Measurements from ENCODE around the gene DUSP22.
A peak's percentile ranks its signal among the peaks of the same experiment; 100 is the strongest.

DUSP22 gene

DNA sequence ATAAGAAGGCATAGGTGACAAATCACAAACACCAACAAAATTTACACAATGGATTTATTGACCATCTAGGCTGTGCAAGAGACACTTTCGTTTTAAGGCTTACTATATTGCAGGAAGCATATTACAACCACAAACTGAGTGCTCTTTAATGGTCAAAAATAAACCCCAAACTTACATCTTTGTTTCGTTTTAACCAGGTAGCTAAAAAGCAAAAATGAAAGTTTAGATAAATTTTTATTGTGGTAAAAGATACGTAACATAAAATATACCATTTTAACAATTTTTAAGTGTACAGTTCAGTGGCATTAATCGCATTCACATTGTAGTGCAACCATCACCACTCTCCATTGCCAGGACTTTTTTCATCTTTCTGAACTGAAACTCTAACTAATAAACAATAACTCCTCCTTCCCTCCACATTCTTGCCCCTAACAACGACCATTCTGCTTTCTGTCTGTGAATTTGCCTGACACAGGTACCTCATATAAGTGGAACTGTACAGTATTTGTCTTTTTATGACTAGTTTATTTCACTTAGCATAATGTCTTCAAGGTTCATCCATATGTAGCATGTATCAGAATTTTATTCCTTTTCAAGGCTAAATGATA lies 32.3 kb upstream of the DUSP22 start:
- Mint-ChIP-seq H3K36me3 (ENCODE audit: low read depth) (no peaks in the 10 kb centered on the region), H3K27ac (no peak overlapping the region), H3K4me3 (peak overlapping the region; percentile 47), H3K9me3 (no peaks in the 10 kb centered on the region), H3K27me3 (no peaks in the 10 kb centered on the region), H3K4me1 (ENCODE audit: low read depth) (peaks cover 50% of the 10 kb centered on the region)

DNA sequence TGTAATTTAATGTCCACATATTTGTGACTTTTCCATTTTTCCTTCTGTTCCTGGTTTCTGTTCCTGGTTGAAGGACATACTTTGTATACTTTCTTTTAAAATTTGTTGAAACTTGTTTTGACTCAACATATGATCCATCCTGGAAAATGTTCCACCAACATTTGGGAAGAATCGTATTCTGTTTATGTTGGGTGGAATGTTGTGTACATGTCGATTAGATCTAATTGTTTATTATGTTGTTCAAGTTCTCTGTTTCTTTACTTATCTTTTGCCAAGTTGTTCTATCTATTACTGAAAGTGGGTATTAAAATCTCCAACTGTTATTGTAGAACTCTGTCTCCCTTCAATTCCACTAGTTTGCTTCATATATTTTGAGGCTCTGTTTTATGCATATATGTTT lies 27.7 kb upstream of the DUSP22 start:
- Mint-ChIP-seq H3K36me3 (ENCODE audit: low read depth) (no peaks in the 10 kb centered on the region), H3K27me3 (no peaks in the 10 kb centered on the region), H3K4me3 (no peak overlapping the region), H3K27ac (no peak overlapping the region), H3K9me3 (no peaks in the 10 kb centered on the region), H3K4me1 (ENCODE audit: low read depth) (peaks cover 16% of the 10 kb centered on the region)

GRCh38 chr6:268394-268935 lies 23.8 kb upstream of the DUSP22 start:
- no peaks in the 10 kb centered on the region for H3K36me3 Mint-ChIP-seq (ENCODE audit: low read depth)
- H3K4me1 Mint-ChIP-seq (ENCODE audit: low read depth), result peaks cover 31% of the 10 kb centered on the region
- peaks cover 11% of the 10 kb centered on the region for H3K9me3 Mint-ChIP-seq
- H3K27ac Mint-ChIP-seq, result no peak overlapping the region
- no peak overlapping the region for H3K4me3 Mint-ChIP-seq
- H3K27me3 Mint-ChIP-seq, result no peaks in the 10 kb centered on the region

DNA sequence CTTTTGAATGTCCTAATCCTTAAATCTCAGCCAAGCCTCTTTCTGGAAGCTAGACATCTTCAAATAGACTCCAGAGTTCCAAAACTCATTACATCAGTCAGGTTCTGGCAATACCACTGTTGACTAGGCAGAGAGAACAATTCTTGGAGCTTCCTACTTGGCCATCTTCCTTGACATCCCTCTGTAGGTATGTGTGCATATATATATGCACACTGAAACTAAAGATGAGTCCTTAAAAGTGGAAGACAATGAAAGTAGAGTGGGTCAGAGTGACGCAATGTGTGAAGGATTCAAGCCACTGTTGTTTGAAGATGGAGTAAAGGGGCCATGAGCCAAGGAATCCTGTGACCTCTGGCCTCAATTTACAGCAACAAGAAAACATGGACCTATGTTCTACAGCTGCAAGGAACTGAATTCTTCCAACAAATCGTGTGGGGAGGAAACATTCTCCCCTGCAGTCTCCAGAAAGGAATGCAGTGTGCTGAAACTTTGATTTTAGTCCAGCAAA lies 18.7 kb upstream of the DUSP22 start:
- H3K4me3 Mint-ChIP-seq, result no peak overlapping the region
- H3K27ac Mint-ChIP-seq, result no peak overlapping the region
- no peaks in the 10 kb centered on the region for H3K27me3 Mint-ChIP-seq
- peaks cover 11% of the 10 kb centered on the region for H3K9me3 Mint-ChIP-seq
- H3K4me1 Mint-ChIP-seq (ENCODE audit: low read depth), result peaks cover 37% of the 10 kb centered on the region
- H3K36me3 Mint-ChIP-seq (ENCODE audit: low read depth), result no peaks in the 10 kb centered on the region

DNA sequence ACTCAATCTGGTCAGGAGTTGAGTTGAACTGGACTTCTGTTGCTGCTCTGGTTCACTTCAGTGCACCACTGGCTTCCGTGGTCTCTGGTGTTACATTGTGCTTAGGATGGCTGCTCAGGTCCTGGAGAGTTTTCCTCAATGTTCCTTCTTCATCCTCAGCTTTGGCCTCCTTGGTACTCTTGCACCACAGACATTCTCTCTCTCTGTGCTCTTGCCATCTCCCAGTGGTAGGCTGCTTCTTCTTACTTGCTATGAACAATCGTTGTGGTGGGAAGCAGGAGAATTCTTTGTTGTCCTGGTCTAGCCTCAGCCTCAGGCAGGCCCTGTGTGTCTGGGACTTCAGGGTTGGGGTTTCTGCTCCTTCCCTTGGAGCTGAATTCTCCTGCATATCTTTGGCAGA lies 14.5 kb upstream of the DUSP22 start:
- Mint-ChIP-seq H3K4me3 (no peak overlapping the region), H3K4me1 (ENCODE audit: low read depth) (peaks cover 12% of the 10 kb centered on the region), H3K9me3 (peaks cover 3% of the 10 kb centered on the region), H3K36me3 (ENCODE audit: low read depth) (no peaks in the 10 kb centered on the region), H3K27me3 (no peaks in the 10 kb centered on the region), H3K27ac (no peak overlapping the region)

GRCh38 chr6:278494-278893 lies 13.8 kb upstream of the DUSP22 start:
- H3K4me1 Mint-ChIP-seq (ENCODE audit: low read depth), result peaks cover 13% of the 10 kb centered on the region

GRCh38 chr6:279341-280029 lies 12.8 kb upstream of the DUSP22 start:
- peaks cover 6% of the 10 kb centered on the region for H3K36me3 Mint-ChIP-seq (ENCODE audit: low read depth)

More at GRCh38 chr6:278494-278893, 13.8 kb upstream of the DUSP22 start:
- H3K36me3 Mint-ChIP-seq (ENCODE audit: low read depth), result peaks cover 6% of the 10 kb centered on the region
- no peaks in the 10 kb centered on the region for H3K9me3 Mint-ChIP-seq
- H3K4me3 Mint-ChIP-seq, result no peak overlapping the region
- no peaks in the 10 kb centered on the region for H3K27me3 Mint-ChIP-seq
- no peak overlapping the region for H3K27ac Mint-ChIP-seq

GRCh38 chr6:280775-281468 lies 11.4 kb upstream of the DUSP22 start:
- no peak overlapping the region for H3K27ac Mint-ChIP-seq

More at GRCh38 chr6:279341-280029, 12.8 kb upstream of the DUSP22 start:
- no peak overlapping the region for H3K27ac Mint-ChIP-seq
- H3K9me3 Mint-ChIP-seq, result no peaks in the 10 kb centered on the region
- H3K4me1 Mint-ChIP-seq (ENCODE audit: low read depth), result peaks cover 18% of the 10 kb centered on the region
- H3K27me3 Mint-ChIP-seq, result no peaks in the 10 kb centered on the region
- no peak overlapping the region for H3K4me3 Mint-ChIP-seq

GRCh38 chr6:281469-282103 lies 10.7 kb upstream of the DUSP22 start:
- H3K27me3 Mint-ChIP-seq, result no peaks in the 10 kb centered on the region
- no peak overlapping the region for H3K27ac Mint-ChIP-seq

More at GRCh38 chr6:280775-281468, 11.4 kb upstream of the DUSP22 start:
- Mint-ChIP-seq H3K4me3 (no peak overlapping the region), H3K36me3 (ENCODE audit: low read depth) (peaks cover 6% of the 10 kb centered on the region), H3K4me1 (ENCODE audit: low read depth) (peaks cover 31% of the 10 kb centered on the region), H3K9me3 (no peaks in the 10 kb centered on the region), H3K27me3 (no peaks in the 10 kb centered on the region)

DNA sequence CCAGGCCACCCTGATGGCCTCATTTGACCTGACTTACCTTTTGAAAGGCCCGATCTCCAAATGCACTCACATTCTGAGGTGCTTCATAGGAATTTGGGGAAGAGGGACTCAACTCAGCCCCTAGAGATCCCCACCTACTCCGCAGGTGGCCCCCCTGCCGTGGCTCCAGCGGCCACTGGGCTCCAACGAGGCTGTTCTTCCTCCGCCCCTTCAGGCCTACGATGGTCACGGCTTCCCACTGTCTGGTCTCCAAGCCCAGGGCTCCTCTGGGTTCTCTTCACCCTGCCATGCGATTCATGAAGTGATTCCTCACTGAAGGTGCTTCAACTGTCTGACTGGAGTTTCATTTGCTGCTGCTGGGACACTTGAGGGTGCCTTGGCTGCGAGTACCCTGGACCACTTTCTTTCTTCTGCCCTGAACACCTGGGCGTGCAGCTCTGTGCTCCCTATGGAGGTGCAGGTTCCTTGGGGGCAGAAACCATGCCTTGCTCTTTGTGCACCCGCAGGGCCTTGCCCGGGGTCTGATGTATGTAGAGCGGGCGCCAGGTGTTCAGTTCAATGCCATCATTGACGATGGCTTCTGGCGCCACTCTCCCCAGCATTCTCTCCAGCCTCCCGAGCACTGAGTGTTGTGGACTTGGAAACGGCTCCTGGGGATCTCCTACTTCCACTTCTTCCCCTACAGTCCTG lies 10.0 kb upstream of the DUSP22 start:
- Mint-ChIP-seq H3K4me1 (ENCODE audit: low read depth) (peaks cover 45% of the 10 kb centered on the region), H3K9me3 (no peaks in the 10 kb centered on the region), H3K27me3 (no peaks in the 10 kb centered on the region), H3K36me3 (ENCODE audit: low read depth) (peaks cover 6% of the 10 kb centered on the region), H3K4me3 (no peak overlapping the region), H3K27ac (no peak overlapping the region)

More at GRCh38 chr6:281469-282103, 10.7 kb upstream of the DUSP22 start:
- peaks cover 38% of the 10 kb centered on the region for H3K4me1 Mint-ChIP-seq (ENCODE audit: low read depth)
- no peak overlapping the region for H3K4me3 Mint-ChIP-seq
- H3K36me3 Mint-ChIP-seq (ENCODE audit: low read depth), result peaks cover 6% of the 10 kb centered on the region
- H3K9me3 Mint-ChIP-seq, result no peaks in the 10 kb centered on the region

- H3K27me3 Mint-ChIP-seq, result no peaks in the 10 kb centered on the region
- H3K27ac Mint-ChIP-seq, result peak overlapping the region; percentile 53
- H3K4me3 Mint-ChIP-seq, result no peak overlapping the region
- peaks cover 51% of the 10 kb centered on the region for H3K4me1 Mint-ChIP-seq (ENCODE audit: low read depth)
- peaks cover 6% of the 10 kb centered on the region for H3K36me3 Mint-ChIP-seq (ENCODE audit: low read depth)
- H3K9me3 Mint-ChIP-seq, result no peaks in the 10 kb centered on the region
These were observed 9.3 kb upstream of the DUSP22 start for GRCh38 chr6:282867-283416.

GRCh38 chr6:284486-284885 lies 7.8 kb upstream of the DUSP22 start:
- no peak overlapping the region for H3K4me3 Mint-ChIP-seq
- no peaks in the 10 kb centered on the region for H3K27me3 Mint-ChIP-seq
- H3K36me3 Mint-ChIP-seq (ENCODE audit: low read depth), result peaks cover 6% of the 10 kb centered on the region
- peaks cover 66% of the 10 kb centered on the region for H3K4me1 Mint-ChIP-seq (ENCODE audit: low read depth)
- H3K27ac Mint-ChIP-seq, result no peak overlapping the region
- H3K9me3 Mint-ChIP-seq, result no peaks in the 10 kb centered on the region

- Mint-ChIP-seq H3K4me3 (peak overlapping the region; percentile 10), H3K27ac (peak overlapping the region; percentile 49), H3K36me3 (ENCODE audit: low read depth) (peaks cover 6% of the 10 kb centered on the region), H3K27me3 (no peaks in the 10 kb centered on the region), H3K4me1 (ENCODE audit: low read depth) (peaks cover 73% of the 10 kb centered on the region), H3K9me3 (no peaks in the 10 kb centered on the region)
These were observed 7.1 kb upstream of the DUSP22 start for GRCh38 chr6:285030-285771.

All from stimulated activated naive CD8-positive, alpha-beta T cell treated with anti-CD3 and anti-CD28 coated beads, Interleukin-15, Interleukin-2, amounts not matched to agents 100 ng/mL and 50 ng/mL, for 24 hours (primary cell).